Psoas muscle (tissue), 8 donors: Measurements from ENCODE around the gene STRIP1. TPM values are rescaled to one million over a fixed set of nuclear protein-coding genes. Genes with fewer than 3 reads are reported as not detected.
A peak's percentile ranks its signal among the peaks of the same experiment; 100 is the strongest.

Source experiments
- ATAC-seq, 4 donors: fragments of 200-7000 bp; cut with Tn5 transposase; one replicate each; pipeline ENCODE4 v1.9.1; 2020; ENCODE audit warnings: moderate library complexity in 3 of 4, mild to moderate bottlenecking in 2 of 4
- DNase-seq, 2 donors: peaks; one replicate each; pipeline ENCODE4 v3.0.0-alpha.2; 2020
- H3K27ac ChIP-seq: fragments of 200-600 bp; one replicate; pipeline ENCODE4 v1.8.0; 2022
- H3K27me3 ChIP-seq, 3 donors: fragments of 200-600 bp in 1 of 3; one replicate each; pipeline versions ENCODE4 v1.6.1 to v1.8.0; 2013 to 2022; ENCODE audit warnings: low read length in 2 of 3, mild to moderate bottlenecking in 2 of 3, moderate library complexity in 1 of 3; ENCODE audit not compliant: insufficient read depth in 3 of 3
- H3K36me3 ChIP-seq, 2 donors: fragments of 200-600 bp in 1 of 2; one replicate each; pipeline versions ENCODE4 v1.6.1 to v1.8.0; 2013 to 2022; ENCODE audit warnings: low read depth in 1 of 2, mild to moderate bottlenecking in 1 of 2, moderate library complexity in 1 of 2; ENCODE audit not compliant: insufficient read depth in 1 of 2
- H3K4me1 ChIP-seq: fragments of 200-600 bp; one replicate; pipeline ENCODE4 v1.8.0; 2022
- H3K4me3 ChIP-seq: fragments of 200-600 bp; one replicate; pipeline ENCODE4 v1.8.0; 2022; ENCODE audit warnings: mild to moderate bottlenecking
- H3K9me3 ChIP-seq: fragments of 200-600 bp; one replicate; pipeline ENCODE4 v1.8.0; 2022
- CTCF ChIP-seq: fragments of 200-600 bp; IDR thresholded peaks from one replicate; pipeline ENCODE4 v1.8.0; 2022; ENCODE audit warnings: antibody characterized with exemption
- WGBS, 3 donors: extraction: QIAGEN DNeasy Blood & Tissue Kit; methylation state at CpG; one replicate each; pipeline versions ENCODE4 v1.1.6 to v1.1.7; 2013; 5-methylcytosine and 5-hydroxymethylcytosine counted together
- intact Hi-C, 2 donors: fragments of 100-400 bp; cut with DNase I; formaldehyde crosslinking; loops; one replicate each; pipeline versions ENCODE4 v1.11.0 to v1.14.2; 2022
- polyA plus RNA-seq, 3 donors: library from polyadenylated mRNA; stranded (reverse); fragments of 200-250 nt; gene quantifications; one replicate each; pipeline ENCODE4 v1.2.3, GENCODE V29; 2013
- total RNA-seq, 4 donors: library from RNA; stranded (reverse); fragmentation: NEBNext Ultra II Directional in 2 of 4; extraction: Animal tissue kit (Norgen Biotek cat#: 25700) in 2 of 4; gene quantifications; one replicate each; pipeline versions ENCODE4 v1.2.1 to v1.2.4, GENCODE V29; 2021 to 2023
- donor health status: healthy with polysubstance abuse.
- donor health status: DM: no; HTN: no; CAD: no; lungs with moderate emphysema.
- donor health status: Bipolar disorder and iron deficiency.
- donor health status: healthy.
- donor health status: DM: yes; HTN: yes; CAD: no.
- donor health status: DM: no; HTN: no; CAD: no.
- donor health status: DM: no; HTN: no; CAD: no.
- donor health status: DM: yes; HTN: yes; CAD: no.

STRIP1 gene
- total and polyA plus RNA-seq, 7 donors: 12.1 to 23.1 (median 16.4) TPM

DNA sequence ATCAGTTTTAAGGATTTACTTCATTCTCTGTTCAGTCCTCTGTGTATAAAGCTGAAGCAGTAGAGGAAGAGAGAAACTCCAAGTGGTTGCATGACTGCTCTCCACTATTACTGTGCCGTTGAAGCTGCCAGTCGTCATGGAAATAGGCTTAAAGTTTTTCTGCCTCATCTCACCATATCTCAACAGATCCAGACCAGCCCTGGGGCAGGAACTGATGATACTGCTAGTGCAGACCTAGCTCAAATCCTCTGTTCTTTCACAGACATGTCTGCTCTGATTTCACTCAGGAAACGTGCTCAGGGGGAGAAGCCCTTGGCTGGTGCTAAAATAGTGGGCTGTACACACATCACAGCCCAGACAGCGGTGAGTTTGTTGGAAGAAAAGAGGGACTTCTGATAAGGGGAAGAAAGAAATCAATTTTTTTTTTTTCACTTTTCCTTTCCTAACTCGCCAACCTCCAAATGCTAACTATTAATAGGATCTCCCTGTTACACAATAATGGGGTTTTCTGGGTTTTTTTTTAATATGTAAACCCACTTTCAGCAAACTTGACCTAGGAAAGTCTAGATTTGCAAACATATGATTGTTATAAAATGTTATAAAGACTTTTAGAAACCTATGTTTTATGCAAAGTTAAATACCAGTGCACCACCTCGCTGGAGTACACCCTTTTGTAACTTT lies 22.2 kb upstream of the STRIP1 start:
- intact Hi-C loops: no loop called here
- H3K27ac ChIP-seq: no peak overlapping the region
- no peak for TF ChIP-seq CTCF
- H3K4me3 ChIP-seq: no peak overlapping the region
- ATAC-seq (peak in 1 of 4 donors; percentile 30), DNase-seq (no peak)
- H3K9me3 ChIP-seq: no peaks in the 10 kb centered on the region
- H3K4me1 ChIP-seq: peaks cover 25% of the 10 kb centered on the region
- WGBS, 3 donors: 87 to 95% (median 90%) methylated on average over 6 of the region's 6 CpGs
- peaks cover 34 to 86% of the 10 kb centered on the region in 2 donors for H3K36me3 ChIP-seq
- no peaks in the 10 kb centered on the region for H3K27me3 ChIP-seq

GRCh38 chr1:110017792-110018191 lies 16.6 kb upstream of the STRIP1 start:
- DNase-seq: no peak
- no peak for TF ChIP-seq CTCF
- Histone ChIP-seq H3K27me3 (no peaks in the 10 kb centered on the region), H3K36me3 (peaks cover 47 to 100% of the 10 kb centered on the region in 2 donors), H3K9me3 (no peaks in the 10 kb centered on the region), H3K27ac (no peak overlapping the region), H3K4me3 (no peak overlapping the region), H3K4me1 (no peaks in the 10 kb centered on the region)
- WGBS, 3 donors: 94 to 100% (median 96%) methylated on average over 3 of the region's 3 CpGs
- ATAC-seq: no peak
- intact Hi-C loops: no loop called here

DNA sequence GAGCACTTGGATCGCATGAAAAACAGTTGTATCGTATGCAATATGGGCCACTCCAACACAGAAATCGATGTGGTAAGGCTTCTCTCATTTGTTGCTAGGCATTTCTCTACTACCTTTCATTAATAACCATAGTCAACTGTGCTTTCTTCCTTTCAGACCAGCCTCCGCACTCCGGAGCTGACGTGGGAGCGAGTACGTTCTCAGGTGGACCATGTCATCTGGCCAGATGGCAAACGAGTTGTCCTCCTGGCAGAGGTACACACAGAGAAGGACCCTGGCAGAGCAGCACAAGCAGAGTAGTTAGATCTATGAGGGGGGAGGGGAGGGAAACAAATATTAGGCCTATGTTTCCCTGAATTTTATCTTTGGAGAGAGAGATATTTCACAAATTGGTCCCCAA lies 16.0 kb upstream of the STRIP1 start:
- Histone ChIP-seq H3K9me3 (no peaks in the 10 kb centered on the region), H3K4me1 (no peaks in the 10 kb centered on the region), H3K27me3 (no peaks in the 10 kb centered on the region), H3K4me3 (no peak overlapping the region), H3K36me3 (peaks cover 50 to 100% of the 10 kb centered on the region in 2 donors), H3K27ac (no peak overlapping the region)
- DNase-seq (no peak), ATAC-seq (no peak)
- no peak for TF ChIP-seq CTCF
- intact Hi-C loops: no loop called here
- WGBS, 3 donors: 80 to 93% (median 81%) methylated on average over 9 of the region's 9 CpGs

DNA sequence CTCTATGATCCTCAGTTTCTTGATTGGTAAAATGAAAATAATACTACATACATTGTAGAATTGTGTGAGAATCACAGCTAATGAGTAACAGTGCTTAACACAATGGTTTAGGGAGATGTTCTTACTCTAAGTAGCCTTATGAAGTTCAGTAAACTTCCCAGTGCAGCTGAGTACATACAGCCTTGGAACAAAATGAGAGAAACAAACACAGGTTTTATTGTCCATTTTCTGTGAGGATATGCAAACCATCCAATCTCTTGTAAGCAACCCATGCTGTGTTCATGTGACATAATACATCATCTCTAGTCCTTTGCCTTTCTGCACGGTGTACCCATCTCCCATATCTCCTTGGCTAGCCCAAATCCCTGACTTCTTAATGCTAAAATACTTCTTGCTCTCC lies 14.7 kb upstream of the STRIP1 start:
- H3K4me1 ChIP-seq: no peaks in the 10 kb centered on the region
- no peaks in the 10 kb centered on the region for H3K9me3 ChIP-seq
- no peaks in the 10 kb centered on the region for H3K27me3 ChIP-seq
- peaks cover 46 to 100% of the 10 kb centered on the region in 2 donors for H3K36me3 ChIP-seq
- WGBS, 3 donors: 85 to 88% (median 86%) methylated on average over 1 of the region's 1 CpG
- no peak overlapping the region for H3K4me3 ChIP-seq
- ATAC-seq (no peak), DNase-seq (no peak)
- intact Hi-C loops: no loop called here
- no peak for TF ChIP-seq CTCF
- no peak overlapping the region for H3K27ac ChIP-seq

DNA sequence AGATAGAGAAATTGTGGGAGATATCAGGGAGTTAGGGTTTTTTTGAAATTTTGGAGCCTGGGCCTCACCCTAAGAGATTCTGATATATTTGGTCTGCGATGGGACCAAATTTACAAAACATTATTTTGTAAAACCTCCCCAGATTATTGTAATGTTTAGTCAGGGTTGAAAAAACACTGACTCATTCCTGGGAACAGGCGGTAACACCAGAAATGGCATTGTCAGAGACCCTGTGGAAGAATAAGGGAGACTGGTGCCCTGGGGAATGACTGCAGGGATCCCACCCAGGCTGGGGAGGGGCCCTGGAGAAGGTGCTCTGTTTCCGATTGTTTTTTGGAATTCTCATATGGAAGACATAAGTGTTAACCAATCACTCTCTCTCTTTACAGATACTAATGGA lies 13.1 kb upstream of the STRIP1 start:
- TF ChIP-seq CTCF: no peak
- WGBS, 3 donors: 90 to 94% (median 92%) methylated on average over 3 of the region's 3 CpGs
- ATAC-seq (no peak), DNase-seq (no peak)
- Histone ChIP-seq H3K27ac (no peak overlapping the region), H3K4me1 (no peaks in the 10 kb centered on the region), H3K9me3 (no peaks in the 10 kb centered on the region), H3K4me3 (no peak overlapping the region), H3K27me3 (no peaks in the 10 kb centered on the region), H3K36me3 (peaks cover 39 to 94% of the 10 kb centered on the region in 2 donors)
- intact Hi-C loops: no loop called here
